Loucy (cell line): Measurements from ENCODE around the gene SPATA31E1.

Source experiments
- H2AFZ ChIP-seq: fragments of 200-600 bp; sonication (generic); 2 replicates; pipeline ENCODE4 v1.6.0; 2016; ENCODE audit warnings: antibody characterized with exemption, mild to moderate bottlenecking, low read length, moderate library complexity
- H3F3A ChIP-seq: fragments of 200-600 bp; 2 replicates; pipeline ENCODE4 v1.6.0; 2016; ENCODE audit warnings: antibody characterized with exemption, low read depth, mild to moderate bottlenecking
- H3K27me3 ChIP-seq: fragments of 200-600 bp; sonication (generic); 2 replicates; pipeline ENCODE4 v1.6.1; 2014; ENCODE audit warnings: low read length, mild to moderate bottlenecking; ENCODE audit not compliant: insufficient read depth, poor library complexity, severe bottlenecking
- H3K36me3 ChIP-seq: fragments of 200-600 bp; sonication (generic); 2 replicates; pipeline ENCODE4 v1.6.1; 2016; ENCODE audit warnings: low read length; ENCODE audit not compliant: insufficient read depth
- H3K4me1 ChIP-seq: fragments of 200-600 bp; sonication (generic); 2 replicates; pipeline ENCODE4 v1.5.1; 2014; ENCODE audit warnings: low read length, mild to moderate bottlenecking; ENCODE audit not compliant: insufficient read depth, poor library complexity, severe bottlenecking
- H3K4me2 ChIP-seq: fragments of 200-600 bp; sonication (generic); 2 replicates; pipeline ENCODE4 v1.6.0; 2014; ENCODE audit warnings: antibody characterized with exemption, low read length, low read depth, mild to moderate bottlenecking; ENCODE audit not compliant: poor library complexity, severe bottlenecking
- H3K4me3 ChIP-seq: fragments of 200-600 bp; sonication (generic); 2 replicates; pipeline ENCODE4 v1.5.1; 2014; ENCODE audit warnings: low read length, mild to moderate bottlenecking, mixed read lengths; ENCODE audit not compliant: poor library complexity, severe bottlenecking
- H3K79me2 ChIP-seq: fragments of 200-600 bp; sonication (generic); 2 replicates; pipeline ENCODE4 v1.6.1; 2014; ENCODE audit warnings: low read length; ENCODE audit not compliant: insufficient read depth
- H3K9ac ChIP-seq: fragments of 200-600 bp; sonication (generic); 2 replicates; pipeline ENCODE4 v1.6.0; 2014; ENCODE audit warnings: mild to moderate bottlenecking, low read depth, low read length, moderate library complexity; ENCODE audit not compliant: poor library complexity, severe bottlenecking
- H3K9me2 ChIP-seq: fragments of 200-600 bp; sonication (generic); replicated peaks from 2 replicates; pipeline ENCODE4 v1.6.1; 2016; ENCODE audit warnings: low read depth, low read length, mixed read lengths
- H3K9me3 ChIP-seq: fragments of 200-600 bp; sonication (generic); 2 replicates; pipeline ENCODE4 v1.6.1; 2014; ENCODE audit warnings: mild to moderate bottlenecking, antibody characterized with exemption, low read length, low read depth; ENCODE audit not compliant: insufficient read depth
- H4K20me1 ChIP-seq: fragments of 200-600 bp; sonication (generic); 2 replicates; pipeline ENCODE4 v1.6.0; 2014; ENCODE audit warnings: antibody characterized with exemption, low read length, mild to moderate bottlenecking; ENCODE audit not compliant: insufficient read depth, poor library complexity, severe bottlenecking
- CTCF ChIP-seq: fragments of 200-600 bp; sonication (generic); conservative IDR thresholded peaks from 2 replicates; pipeline ENCODE4 v1.5.1; 2014; ENCODE audit warnings: mild to moderate bottlenecking, antibody characterized with exemption, low read length
- EZH2phosphoT487 ChIP-seq: fragments of 200-600 bp; IDR thresholded peaks from 2 replicates; pipeline ENCODE4 v1.6.1; 2018; ENCODE audit warnings: antibody characterized with exemption, mild to moderate bottlenecking, moderate library complexity, borderline replicate concordance

Gene SPATA31E1

DNA sequence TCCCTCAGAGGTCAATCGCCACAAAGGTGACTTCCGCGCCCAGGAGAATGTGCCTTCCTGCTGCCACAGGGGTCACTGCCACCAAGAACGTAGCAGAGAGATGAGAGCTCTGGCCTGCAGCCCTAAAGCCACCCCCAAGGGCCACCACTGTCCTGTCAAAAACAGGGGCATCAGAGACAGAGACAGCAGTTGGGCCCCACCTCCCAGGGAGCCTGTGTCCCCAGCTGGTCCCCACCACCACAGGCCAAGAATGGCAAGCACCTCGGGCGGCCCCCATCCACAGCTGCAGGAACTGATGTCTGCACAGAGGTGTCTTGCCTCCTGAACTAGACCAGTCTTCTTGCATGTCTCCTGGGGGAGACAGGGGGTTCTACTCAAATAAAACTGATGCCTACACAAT lies 5.8 kb downstream of the SPATA31E1 start:
- no peak for TF ChIP-seq CTCF
- no peak for TF ChIP-seq EZH2phosphoT487
- Histone ChIP-seq H3K27me3 (no peaks in the 10 kb centered on the region), H2AFZ (no peak overlapping the region), H3K9me3 (peaks cover 3% of the 10 kb centered on the region; the same call in 1 of the 2 replicates), H3F3A (no peaks in the 10 kb centered on the region), H3K4me3 (no peak overlapping the region), H3K9me2 (no peaks in the 10 kb centered on the region), H3K79me2 (no peaks in the 10 kb centered on the region), H3K4me2 (no peak overlapping the region), H3K4me1 (no peaks in the 10 kb centered on the region), H3K9ac (no peak overlapping the region), H4K20me1 (no peaks in the 10 kb centered on the region), H3K36me3 (no peaks in the 10 kb centered on the region)

DNA sequence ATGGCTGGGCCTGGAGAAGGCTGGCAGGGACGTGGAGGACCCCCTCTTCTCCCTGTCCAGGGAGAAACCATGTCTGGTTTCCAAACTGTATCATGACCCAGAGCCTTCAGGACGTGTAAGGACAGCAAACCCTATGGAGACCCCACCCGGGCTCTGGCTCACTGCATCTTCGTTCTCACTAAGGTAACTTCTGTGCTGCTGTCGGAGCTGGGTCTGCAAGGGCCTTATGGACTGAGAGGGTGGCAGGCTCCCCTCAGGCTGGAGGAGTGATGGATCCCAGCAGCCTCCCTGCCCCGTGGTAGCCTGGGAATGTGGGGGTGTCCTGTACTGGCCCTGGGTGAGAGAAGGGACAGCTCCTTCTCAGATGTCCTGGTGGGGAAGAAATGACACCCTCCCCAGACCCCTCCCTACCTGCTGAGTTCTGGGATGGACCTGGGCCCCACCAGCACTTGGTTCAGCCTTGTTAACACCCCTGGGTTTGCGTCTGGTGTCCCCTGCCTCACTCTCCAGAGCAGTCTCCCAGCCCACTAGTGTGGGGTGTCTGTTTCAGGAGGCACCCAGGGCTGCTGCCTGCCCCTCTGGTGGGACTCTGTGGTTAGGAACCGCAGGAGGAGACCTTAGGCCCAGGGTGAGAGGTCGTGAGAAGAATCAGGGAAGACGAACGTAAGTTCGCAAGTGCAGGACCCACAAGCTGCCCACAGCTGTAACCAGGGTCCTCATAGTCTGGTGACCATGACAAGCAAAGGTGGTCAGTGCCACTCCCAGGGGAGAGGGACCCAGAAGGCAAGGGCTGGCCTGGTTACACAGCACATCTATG lies 6.6 kb downstream of the SPATA31E1 start:
- no peaks in the 10 kb centered on the region for H3K36me3 ChIP-seq
- no peak overlapping the region for H3K4me2 ChIP-seq
- no peaks in the 10 kb centered on the region for H3K27me3 ChIP-seq
- H3K9me2 ChIP-seq, result no peaks in the 10 kb centered on the region
- H3K4me3 ChIP-seq, result no peak overlapping the region
- no peaks in the 10 kb centered on the region for H3F3A ChIP-seq
- no peak for TF ChIP-seq CTCF
- no peak for TF ChIP-seq EZH2phosphoT487
- no peaks in the 10 kb centered on the region for H3K79me2 ChIP-seq
- no peaks in the 10 kb centered on the region for H3K4me1 ChIP-seq
- H4K20me1 ChIP-seq, result no peaks in the 10 kb centered on the region
- peaks cover 3% of the 10 kb centered on the region; the same call in 1 of the 2 replicates for H3K9me3 ChIP-seq
- no peak overlapping the region for H2AFZ ChIP-seq
- H3K9ac ChIP-seq, result no peak overlapping the region

GRCh38 chr9:87889882-87890252 lies 7.2 kb downstream of the SPATA31E1 start:
- no peak for TF ChIP-seq EZH2phosphoT487
- TF ChIP-seq CTCF, result no peak
- Histone ChIP-seq H3K4me1 (no peaks in the 10 kb centered on the region), H4K20me1 (no peaks in the 10 kb centered on the region), H3K9me2 (no peaks in the 10 kb centered on the region), H3K4me3 (no peak overlapping the region), H3K27me3 (no peaks in the 10 kb centered on the region), H3K4me2 (no peak overlapping the region), H3K9me3 (peaks cover 3% of the 10 kb centered on the region; the same call in 1 of the 2 replicates), H3F3A (no peaks in the 10 kb centered on the region), H2AFZ (no peak overlapping the region), H3K36me3 (no peaks in the 10 kb centered on the region), H3K79me2 (no peaks in the 10 kb centered on the region), H3K9ac (no peak overlapping the region)
